ENCODE measurements around the gene ANO5. TPM values are rescaled to one million over a fixed set of nuclear protein-coding genes. Genes with fewer than 3 reads are reported as not detected.

Gene ANO5
- total RNA-seq, 2 experiments from 2014 or later, result not detected

GRCh38 chr11:22192289-22192641 is 620 bp upstream of the ANO5 start:
- no peaks in the 10 kb centered on the region for H4K20me1 ChIP-seq (ENCODE audit: insufficient read depth, low read length)
- no peak overlapping the region for H3K27ac ChIP-seq (ENCODE audit: low read depth, low read length, poor library complexity, severe bottlenecking)
- no TSS peak for BruUV-seq (replicated peaks)
- H3K79me2 ChIP-seq (ENCODE audit: insufficient read depth, low read depth, low read length), result no peaks in the 10 kb centered on the region
- no peak for DNase-seq (ENCODE audit: low spot score)
- ChIA-PET CTCF (ENCODE audit: unreplicated experiment) (interaction anchor here (0.7 kb wide), 1 partner anchor 31 kb away, joined by 4 read pairs; no protein-coding TSS in a partner anchor), POLR2A (no interaction called here)
- no peaks in the 10 kb centered on the region for H3K36me3 ChIP-seq (ENCODE audit: insufficient read depth, low read length)
- intact Hi-C loops (cut with micrococcal nuclease; ENCODE audit: unreplicated experiment), result no loop called here
- H3K4me3 ChIP-seq (ENCODE audit: low read depth, low read length, poor library complexity, severe bottlenecking), result no peak overlapping the region
- TF ChIP-seq, protein P1, sequence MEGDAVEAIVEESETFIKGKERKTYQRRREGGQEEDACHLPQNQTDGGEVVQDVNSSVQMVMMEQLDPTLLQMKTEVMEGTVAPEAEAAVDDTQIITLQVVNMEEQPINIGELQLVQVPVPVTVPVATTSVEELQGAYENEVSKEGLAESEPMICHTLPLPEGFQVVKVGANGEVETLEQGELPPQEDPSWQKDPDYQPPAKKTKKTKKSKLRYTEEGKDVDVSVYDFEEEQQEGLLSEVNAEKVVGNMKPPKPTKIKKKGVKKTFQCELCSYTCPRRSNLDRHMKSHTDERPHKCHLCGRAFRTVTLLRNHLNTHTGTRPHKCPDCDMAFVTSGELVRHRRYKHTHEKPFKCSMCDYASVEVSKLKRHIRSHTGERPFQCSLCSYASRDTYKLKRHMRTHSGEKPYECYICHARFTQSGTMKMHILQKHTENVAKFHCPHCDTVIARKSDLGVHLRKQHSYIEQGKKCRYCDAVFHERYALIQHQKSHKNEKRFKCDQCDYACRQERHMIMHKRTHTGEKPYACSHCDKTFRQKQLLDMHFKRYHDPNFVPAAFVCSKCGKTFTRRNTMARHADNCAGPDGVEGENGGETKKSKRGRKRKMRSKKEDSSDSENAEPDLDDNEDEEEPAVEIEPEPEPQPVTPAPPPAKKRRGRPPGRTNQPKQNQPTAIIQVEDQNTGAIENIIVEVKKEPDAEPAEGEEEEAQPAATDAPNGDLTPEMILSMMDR (conservative IDR thresholded peaks at IDR 0.05; ENCODE audit: low read length), result no peak
- no peak for TF ChIP-seq EZH2phosphoT487 (IDR thresholded peaks at IDR 0.05; ENCODE audit: borderline replicate concordance, low read depth, low read length)
- no peak overlapping the region for H2AFZ ChIP-seq (ENCODE audit: low read length)
- no peaks in the 10 kb centered on the region for H3K9me2 ChIP-seq (ENCODE audit: insufficient read depth, low read length)
- H3K4me1 ChIP-seq (ENCODE audit: insufficient read depth, low read length, poor library complexity, severe bottlenecking), result no peaks in the 10 kb centered on the region
- H3K4me2 ChIP-seq (ENCODE audit: low read length), result no peak overlapping the region
- no peaks in the 10 kb centered on the region for H3K9me3 ChIP-seq (ENCODE audit: low read length)

- no peak for TF ChIP-seq EZH2phosphoT487 (IDR thresholded peaks at IDR 0.05; ENCODE audit: borderline replicate concordance, low read depth, low read length)
- TF ChIP-seq, protein P1 (conservative IDR thresholded peaks at IDR 0.05; ENCODE audit: low read length), result no peak
- Histone ChIP-seq H3K4me2 (ENCODE audit: low read length) (no peak overlapping the region), H3K27ac (ENCODE audit: low read depth, low read length, poor library complexity, severe bottlenecking) (no peak overlapping the region), H2AFZ (ENCODE audit: low read length) (no peak overlapping the region), H4K20me1 (ENCODE audit: insufficient read depth, low read length) (no peaks in the 10 kb centered on the region), H3K4me1 (ENCODE audit: insufficient read depth, low read length, poor library complexity, severe bottlenecking) (no peaks in the 10 kb centered on the region), H3K9me3 (ENCODE audit: low read length) (no peaks in the 10 kb centered on the region), H3K36me3 (ENCODE audit: insufficient read depth, low read length) (no peaks in the 10 kb centered on the region), H3K4me3 (ENCODE audit: low read depth, low read length, poor library complexity, severe bottlenecking) (no peak overlapping the region), H3K79me2 (ENCODE audit: insufficient read depth, low read depth, low read length) (no peaks in the 10 kb centered on the region), H3K9me2 (ENCODE audit: insufficient read depth, low read length) (no peaks in the 10 kb centered on the region)
- intact Hi-C loops (cut with micrococcal nuclease; ENCODE audit: unreplicated experiment), result no loop called here
- POLR2A ChIA-PET, result no interaction called here
- no TSS peak for BruUV-seq (replicated peaks)
- DNase-seq (ENCODE audit: low spot score), result no peak
- CTCF ChIA-PET (ENCODE audit: unreplicated experiment), result no interaction called here
These were observed 615 bp downstream of the ANO5 start for GRCh38 chr11:22193348-22194051.

DNA sequence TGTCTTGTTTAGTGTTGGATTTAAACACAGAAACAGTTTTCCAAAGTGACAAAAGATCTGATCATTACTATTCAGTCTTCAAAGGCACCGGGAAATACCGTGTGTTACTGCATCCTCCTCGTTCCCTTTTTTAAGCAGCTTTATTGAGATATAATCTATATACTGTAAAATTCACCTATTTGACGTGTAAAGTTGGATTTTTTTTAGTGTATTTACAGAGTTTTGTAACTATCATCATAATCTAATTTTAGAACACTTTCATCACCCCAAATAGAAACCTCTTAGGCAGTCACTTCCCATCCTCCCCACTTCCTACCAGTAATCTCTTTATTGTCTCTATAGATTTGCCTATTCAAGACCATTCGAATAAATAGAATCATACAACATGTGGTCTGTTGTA is 1.4 kb downstream of the ANO5 start:
- H3K4me2 ChIP-seq (ENCODE audit: low read length), result no peak overlapping the region
- POLR2A ChIA-PET, result no interaction called here
- BruUV-seq (replicated peaks), result no TSS peak

More for the DNA sequence above, 1.4 kb downstream of the ANO5 start:
- intact Hi-C loops (cut with micrococcal nuclease; ENCODE audit: unreplicated experiment), result no loop called here
- no peak for DNase-seq (ENCODE audit: low spot score)
- no peaks in the 10 kb centered on the region for H3K9me3 ChIP-seq (ENCODE audit: low read length)
- no peaks in the 10 kb centered on the region for H3K9me2 ChIP-seq (ENCODE audit: insufficient read depth, low read length)
- CTCF ChIA-PET (ENCODE audit: unreplicated experiment), result no interaction called here
- no peaks in the 10 kb centered on the region for H3K79me2 ChIP-seq (ENCODE audit: insufficient read depth, low read depth, low read length)
- no peaks in the 10 kb centered on the region for H3K36me3 ChIP-seq (ENCODE audit: insufficient read depth, low read length)
- no peak overlapping the region for H3K27ac ChIP-seq (ENCODE audit: low read depth, low read length, poor library complexity, severe bottlenecking)
- no peaks in the 10 kb centered on the region for H4K20me1 ChIP-seq (ENCODE audit: insufficient read depth, low read length)
- TF ChIP-seq EZH2phosphoT487 (IDR thresholded peaks at IDR 0.05; ENCODE audit: borderline replicate concordance, low read depth, low read length), result no peak
- TF ChIP-seq, protein P1 (conservative IDR thresholded peaks at IDR 0.05; ENCODE audit: low read length), result no peak
- H2AFZ ChIP-seq (ENCODE audit: low read length), result no peak overlapping the region
- H3K4me3 ChIP-seq (ENCODE audit: low read depth, low read length, poor library complexity, severe bottlenecking), result no peak overlapping the region
- H3K4me1 ChIP-seq (ENCODE audit: insufficient read depth, low read length, poor library complexity, severe bottlenecking), result no peaks in the 10 kb centered on the region

All from OCI-LY7 (cell line).